HG03135 (cell line): ENCODE measurements around the gene AGPS.
"Not testable (repeated sequence)": the region's sequence is repeated elsewhere in the genome, so short reads cannot be mapped to it uniquely, and the experiment has no call there.

Experiments used
- ATAC-seq: cut with Tn5 transposase; IDR thresholded peaks from one replicate; pipeline ENCODE4 v1.9.1; 2021; ENCODE audit warnings: mild to moderate bottlenecking, moderate library complexity; ENCODE audit not compliant: unreplicated experiment

The AGPS gene

DNA sequence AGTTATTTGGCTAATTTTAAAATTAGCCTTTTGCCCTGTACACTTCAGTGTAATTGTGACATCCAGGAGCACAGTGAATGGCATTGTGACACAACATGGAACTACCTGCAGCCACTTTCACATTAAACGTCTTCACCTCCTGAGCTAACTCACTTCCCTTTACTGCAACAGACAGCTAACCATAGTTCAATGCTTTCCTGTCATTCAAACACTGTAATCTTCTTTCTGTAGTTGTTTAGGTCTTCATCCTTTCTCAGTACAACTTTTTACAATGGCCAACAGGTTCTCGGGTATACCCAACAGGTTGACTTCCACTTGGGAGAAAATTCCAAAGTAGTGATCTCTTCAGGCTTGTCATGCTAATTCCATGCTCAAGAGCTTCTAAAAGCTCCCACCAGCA lies 8.6 kb upstream of the AGPS start:
- ATAC-seq: no peak

DNA sequence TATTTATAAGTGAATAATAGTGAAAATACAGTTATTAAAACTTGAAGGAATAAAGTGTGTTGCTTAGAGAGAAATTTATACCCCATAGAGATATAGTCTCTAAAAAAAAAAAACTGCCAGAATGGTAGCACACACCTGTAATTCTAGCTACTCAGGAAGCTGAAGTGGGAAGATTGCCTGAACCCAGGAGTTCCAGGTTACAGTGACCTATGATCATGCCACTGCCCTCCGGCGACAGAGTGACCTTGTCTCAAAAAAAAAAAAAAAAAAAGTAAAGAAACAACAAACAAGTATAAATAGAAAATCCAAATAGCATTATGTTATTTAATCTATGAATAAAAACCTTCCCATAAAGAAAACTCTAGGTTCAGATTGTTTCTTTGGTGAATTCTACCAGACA lies 7.4 kb upstream of the AGPS start:
- no peak for ATAC-seq

DNA sequence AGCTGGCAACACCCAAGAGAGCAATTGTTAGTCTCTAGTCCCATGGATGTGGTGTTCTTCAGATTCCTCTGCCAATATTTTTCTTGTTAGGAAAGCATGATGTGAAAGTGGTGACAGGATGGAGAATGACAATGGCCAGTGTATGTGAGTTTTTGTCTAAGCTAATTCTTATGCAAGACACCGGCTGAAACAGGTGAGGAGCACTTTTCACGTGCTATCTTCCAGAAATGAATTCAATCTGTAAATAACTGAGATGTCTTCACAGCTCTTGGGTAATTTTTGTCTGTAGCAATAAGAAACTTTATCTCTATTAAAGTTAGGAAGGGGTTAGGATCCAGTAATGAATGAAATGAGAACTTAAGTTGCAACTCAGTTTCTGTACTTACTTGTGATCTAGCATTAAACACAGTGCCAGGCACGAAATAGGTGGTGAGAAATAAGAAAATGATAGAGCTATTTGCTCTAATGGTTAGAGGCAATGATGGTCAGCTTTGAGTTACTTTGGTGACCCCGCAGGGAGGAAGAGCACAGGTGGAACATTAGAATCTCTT lies 676 bp upstream of the AGPS start:
- ATAC-seq: no peak

DNA sequence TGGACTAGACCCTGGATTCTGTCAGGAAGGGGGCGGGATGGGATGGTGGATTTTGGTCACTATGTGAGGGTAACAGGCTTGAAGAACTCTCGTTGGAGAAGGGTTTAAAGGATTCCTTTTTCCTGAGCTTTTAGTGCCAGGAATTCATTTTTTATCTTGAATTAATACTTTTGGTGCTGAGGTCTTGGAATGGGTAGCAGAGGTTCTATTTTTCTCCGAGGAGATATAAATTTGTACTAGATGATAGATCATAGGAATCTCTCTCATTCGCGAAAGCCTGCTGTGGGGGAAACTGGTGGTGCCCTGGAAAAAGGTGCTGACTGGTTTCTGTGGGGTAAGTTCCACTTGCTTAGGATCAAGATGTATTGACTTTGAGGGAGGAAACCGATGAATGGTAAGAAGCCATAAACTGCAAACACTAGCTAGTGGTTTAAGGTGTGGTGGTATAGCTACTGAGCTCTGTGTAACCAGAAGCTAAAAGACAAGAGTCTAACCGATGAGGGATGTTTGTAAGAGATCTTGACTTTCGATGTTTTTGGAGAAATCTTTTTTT lies 706 bp downstream of the AGPS start:
- no peak for ATAC-seq

DNA sequence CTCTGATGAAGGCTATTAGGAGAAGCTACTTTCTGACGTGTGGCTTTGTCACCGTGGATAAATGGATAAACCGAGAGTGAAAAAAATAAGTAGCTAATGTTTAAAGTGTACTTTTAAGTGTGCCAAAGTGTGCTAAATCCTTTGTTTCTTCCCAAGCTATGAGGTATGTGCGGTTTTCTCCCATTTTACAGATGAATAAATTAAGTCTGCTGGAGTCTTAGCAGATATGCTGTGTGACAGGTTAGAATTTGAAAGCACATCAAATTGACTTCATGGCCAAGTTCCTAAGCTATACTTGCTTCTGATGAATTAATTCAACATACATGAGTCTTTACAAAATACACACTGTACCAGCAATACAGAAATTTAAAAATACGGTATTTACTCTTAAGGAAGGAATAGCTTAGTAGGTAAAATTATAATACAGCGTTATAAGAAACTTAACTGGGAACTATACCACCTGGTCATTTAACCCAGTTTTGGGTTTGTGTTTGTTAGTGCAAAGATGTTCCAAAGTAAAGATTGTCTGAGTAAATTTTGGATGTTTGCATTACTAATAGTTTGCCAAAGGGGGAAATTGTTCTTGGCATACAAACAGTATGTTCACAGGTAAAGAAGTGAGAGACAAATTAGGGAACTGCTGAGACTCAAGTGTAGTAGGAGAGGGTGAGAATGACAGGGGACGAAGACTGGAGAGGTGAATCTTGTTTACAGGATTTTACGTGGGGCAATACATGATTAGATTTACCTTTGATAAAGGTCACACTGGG lies 1.4 kb downstream of the AGPS start:
- no peak for ATAC-seq

DNA sequence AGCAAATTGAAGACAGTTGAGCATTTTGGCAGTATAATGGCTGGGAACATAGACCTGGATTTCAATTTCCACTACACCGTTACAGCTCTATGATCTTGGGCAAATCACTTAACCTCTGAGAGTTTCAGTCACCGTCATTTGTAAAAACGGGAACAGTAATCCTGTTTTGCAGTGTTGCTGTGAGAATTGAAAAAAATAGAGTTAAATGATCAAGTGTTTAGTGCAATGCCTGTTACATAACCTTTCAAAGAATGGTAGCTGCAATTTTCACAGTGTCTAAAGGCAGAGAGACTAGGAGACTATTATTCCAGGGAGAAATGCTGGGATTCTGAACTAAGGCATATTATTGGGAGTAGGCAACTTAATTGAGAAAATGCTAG lies 2.0 kb downstream of the AGPS start:
- no peak for ATAC-seq

DNA sequence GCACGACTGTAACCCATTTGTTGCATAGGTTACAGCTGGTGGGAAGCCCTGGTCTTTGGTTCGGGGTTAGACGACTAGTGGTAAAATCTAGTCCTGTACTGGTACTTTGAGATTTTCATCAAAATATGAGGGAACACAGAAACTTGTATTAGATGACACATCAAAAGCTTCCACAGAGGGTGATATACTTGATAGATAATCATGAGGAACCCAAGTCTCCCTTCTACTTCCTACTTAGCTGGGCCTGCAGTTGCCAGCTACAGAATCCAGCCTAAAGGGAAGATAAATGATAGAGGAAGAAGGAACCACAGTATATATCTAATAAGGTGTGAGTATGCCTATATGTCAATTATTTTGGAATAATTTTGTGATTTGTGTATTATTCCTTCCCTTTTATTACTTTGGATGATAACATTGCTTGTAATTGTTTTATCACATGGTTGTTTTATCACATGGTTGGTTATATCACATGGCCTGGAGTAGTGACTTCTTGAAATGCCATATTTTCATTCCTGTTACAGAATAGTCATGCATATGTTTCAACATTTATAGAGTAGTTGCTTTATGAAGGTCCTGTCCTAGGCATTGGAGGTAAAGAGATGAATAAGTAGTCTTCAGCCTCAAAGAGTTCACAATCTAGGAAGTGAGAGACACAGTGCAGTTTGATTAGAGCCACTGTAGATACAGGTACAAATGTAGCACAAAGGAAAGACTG lies 2.9 kb downstream of the AGPS start:
- no peak for ATAC-seq

DNA sequence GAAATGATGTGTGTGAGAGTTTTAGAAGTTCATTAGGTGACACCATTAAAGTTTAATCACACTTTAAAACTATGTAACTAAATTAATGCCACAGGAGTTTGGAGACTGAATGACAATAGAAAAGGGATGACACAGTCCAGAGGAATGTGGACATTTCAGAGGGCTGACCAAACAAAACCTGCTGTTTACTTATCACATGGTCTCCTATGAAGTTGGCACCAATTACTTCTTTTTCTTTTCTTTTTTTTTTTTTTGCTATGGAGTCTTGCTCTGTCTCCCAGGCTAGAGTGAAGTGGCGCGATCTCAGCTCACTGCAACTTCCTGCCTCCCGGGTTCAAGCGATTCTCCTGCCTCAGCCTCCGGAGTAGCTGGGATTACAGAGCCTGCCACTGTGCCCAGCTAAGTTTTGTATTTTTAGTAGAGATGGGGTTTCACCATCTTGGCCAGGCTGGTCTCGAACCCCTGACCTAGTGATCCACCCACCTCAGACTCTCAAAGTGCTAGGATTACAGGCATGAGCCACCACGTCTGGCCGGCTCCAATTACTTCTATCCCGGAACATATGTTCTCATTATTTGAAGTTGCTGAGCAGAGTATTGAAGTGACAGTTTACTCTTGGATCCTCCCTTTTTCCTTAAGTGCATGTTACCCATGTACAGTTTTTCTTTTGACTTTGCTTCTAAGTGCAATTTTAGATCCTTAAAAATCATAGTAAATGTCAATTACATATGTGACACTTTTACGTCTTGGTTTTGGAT lies 4.3 kb downstream of the AGPS start:
- ATAC-seq: no peak

DNA sequence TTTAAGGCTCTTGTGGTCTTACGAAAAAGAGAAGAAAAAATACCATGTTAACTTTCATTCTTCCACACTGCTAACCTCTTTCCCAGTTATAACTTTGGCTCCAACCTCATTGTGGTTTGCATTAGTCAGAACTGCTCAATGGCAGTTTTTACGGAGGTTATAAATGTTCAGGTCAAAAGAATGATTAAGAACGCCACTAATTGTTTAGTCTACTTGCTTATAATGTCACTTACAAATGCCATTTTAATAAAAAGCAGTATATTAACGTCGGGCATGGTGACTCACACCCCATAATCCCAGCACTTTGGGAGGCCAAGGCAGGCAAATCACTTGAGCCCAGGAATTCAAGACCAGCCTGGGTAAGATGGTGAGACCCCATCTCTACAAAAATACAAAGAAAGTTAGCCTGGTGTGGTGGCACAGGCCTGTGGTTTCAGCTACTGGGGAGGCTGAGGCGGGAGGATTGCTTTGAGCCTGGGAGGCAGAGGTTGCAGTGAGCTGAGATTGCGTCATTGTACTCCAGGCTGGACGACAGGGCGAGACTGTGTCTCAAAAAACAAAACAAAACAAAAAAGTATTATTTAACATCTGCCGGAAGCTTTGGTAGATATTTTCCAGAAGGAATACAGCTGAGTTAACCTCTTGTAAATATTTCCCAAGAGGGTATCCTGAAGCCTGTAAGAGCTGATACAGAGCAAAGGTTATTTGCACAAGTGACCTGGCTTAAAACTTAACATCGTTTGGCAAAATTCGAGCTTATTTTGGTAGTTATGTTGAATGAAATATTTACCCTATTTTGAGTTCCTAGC lies 5.1 kb downstream of the AGPS start:
- no peak for ATAC-seq

DNA sequence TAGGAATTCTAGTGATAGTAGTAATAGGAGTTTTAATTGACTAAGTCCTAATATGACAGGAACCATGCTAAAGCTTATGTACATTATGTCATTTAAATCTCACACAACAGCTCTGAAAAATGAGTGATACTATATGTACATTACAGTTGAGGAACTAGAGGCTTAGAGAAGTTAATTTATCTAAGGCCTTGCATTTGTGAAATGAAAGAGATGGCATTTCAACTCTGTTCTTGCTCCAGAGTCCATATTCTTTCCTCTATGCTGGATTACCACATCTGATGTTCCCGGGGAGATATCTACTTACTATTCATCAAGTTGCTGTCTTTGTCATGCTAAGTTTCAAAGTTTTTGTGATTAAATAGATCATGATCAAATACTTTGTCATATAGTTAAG lies 5.7 kb downstream of the AGPS start:
- ATAC-seq: no peak

DNA sequence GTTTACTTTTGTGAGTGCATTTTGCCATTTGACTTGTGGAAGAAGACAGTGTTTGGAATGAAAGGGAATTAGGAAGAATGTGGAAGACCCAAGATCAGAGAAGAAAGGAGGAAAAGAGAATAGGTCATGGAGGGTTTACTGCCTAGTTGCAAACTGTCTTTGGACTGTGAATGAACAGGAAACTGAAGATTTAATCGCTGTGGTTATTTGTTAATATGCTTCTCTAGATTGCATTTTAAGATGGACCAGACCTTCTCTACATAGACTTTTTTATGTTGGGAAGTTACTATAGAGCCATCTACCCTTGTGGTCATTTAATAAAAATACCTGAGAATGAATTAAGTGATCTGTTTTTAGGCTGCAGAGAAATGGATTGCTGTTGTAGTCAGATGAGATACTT lies 6.2 kb downstream of the AGPS start:
- no peak for ATAC-seq

DNA sequence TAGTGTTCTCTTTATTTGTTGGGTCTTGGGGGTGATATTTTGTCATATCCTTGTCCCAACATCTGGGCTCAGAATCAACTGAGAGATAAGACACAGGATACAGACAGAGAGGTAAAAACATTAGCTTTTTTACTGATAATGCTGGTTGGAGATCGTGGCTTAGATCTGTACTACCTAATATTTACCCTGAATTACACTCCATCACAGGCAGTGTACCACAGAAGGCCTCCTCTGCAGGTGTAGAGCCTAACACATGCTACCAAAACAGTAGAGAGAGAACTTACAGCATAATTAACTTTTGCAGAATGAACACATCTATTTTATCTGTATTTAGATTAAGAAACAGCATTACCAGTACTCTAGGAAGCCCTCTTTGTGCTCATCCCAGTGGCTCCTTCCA lies 6.8 kb downstream of the AGPS start:
- ATAC-seq: no peak

DNA sequence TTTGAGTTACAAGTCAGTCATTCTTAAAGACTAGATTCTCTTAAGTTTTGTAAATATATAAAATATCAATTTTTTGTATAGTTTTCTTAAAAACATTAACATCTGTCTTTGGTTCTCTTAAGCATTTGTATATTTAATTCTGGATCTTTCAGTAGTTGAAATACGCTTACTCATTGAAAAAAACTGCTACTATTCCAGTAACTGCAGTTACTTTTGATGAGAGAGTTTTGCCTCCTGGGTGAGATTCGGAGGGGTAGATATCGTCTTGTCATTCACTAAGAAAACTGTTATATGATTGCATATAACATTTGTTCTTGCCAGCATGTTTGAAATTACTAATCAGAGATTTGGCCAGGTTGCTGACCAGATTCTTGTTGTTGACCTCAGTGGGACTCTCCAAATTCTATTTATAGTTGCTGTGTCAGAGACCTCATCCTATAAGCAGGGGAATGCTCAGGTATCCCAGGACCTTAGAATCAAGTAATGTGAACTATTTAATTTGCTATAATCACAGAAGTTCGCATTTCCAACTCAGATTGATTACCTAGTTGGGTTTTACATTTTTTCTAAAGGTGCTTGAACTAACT lies 7.9 kb downstream of the AGPS start:
- ATAC-seq: no peak

DNA sequence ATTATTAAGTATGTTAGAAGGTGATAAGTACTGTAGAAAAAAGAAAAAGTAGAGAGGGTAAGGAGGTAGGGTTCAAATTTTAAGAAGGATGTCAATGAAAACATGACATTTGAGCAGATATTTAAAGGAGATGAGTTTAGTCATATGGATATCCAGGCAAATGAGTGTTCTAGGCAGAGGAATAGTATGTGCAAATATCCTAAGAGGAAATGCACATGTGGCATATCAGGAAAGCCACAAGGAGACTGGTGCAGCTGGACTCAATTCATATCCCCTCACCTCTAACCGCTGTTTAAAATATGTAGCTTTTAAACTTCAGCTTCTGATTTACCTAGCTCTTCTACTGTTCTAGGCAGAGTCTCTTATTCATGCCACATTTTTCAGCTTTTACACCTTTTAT lies 9.5 kb downstream of the AGPS start:
- no peak for ATAC-seq

DNA sequence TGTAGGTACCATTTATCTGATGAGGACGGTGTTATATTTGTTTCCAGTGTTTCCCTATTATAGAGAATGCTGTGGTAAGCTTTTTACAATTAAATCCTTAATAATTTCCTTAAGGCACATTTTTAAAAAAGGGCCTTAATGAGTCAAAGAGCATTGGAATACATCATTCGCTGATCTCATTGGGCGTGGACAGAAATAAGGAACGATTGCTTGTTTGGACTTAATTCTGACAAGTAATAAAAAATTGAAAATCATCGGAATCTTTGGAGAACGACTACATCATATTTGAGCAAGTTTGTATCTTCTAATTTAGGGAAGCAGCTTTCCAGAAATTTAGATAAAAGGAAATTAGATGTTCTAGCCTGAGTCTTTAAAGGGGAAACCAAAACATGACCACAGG lies 11.3 kb downstream of the AGPS start:
- ATAC-seq: no peak

DNA sequence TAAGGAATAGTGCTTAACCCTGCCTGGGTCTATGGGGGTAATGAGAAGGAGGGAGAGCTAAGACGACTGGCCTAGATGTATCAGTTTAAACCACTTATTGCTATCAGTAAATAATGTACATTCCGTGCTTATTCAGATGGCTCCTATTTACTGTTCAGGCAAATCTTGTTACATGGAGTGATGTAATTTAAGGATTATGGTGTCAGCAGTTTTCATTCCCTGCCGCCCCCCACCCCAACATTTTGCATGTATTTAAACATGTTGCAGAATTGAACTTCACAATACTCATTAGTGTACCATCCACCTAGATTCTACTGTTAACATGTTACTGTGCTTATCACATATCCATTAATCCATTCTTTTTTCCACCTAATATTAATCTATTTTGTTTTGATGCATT lies 11.7 kb downstream of the AGPS start:
- ATAC-seq: no peak

DNA sequence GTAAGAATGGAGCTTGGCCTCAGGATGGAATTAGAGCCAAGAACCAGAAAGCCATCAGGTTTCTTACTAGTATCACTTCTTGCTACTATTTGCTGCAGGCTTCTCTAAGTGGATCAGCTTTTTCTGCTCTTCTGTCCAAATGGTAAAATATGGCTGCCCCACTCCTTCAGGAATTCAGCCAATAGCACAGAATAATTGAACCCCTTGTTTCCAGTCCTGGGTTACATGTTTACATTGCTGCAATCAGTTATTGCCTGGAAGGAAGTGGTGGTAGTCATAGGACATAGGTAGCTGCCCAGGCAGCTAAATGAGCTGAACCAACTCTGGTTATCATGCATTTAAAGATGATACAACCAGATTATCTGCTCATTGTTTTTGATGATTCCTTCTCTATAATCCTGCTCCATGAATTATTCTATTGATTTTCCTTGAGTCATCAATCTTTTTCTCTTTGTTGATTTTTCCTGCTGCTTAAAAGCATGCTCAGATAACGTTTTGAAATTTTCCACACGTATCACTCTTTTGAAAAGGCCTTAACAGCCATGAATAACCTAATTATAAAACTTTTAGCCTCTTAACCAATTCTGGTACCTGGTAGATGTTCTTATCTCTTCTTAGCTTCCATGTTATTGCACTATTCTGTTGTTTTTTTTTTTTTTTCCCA lies 12.6 kb downstream of the AGPS start:
- ATAC-seq: no peak

DNA sequence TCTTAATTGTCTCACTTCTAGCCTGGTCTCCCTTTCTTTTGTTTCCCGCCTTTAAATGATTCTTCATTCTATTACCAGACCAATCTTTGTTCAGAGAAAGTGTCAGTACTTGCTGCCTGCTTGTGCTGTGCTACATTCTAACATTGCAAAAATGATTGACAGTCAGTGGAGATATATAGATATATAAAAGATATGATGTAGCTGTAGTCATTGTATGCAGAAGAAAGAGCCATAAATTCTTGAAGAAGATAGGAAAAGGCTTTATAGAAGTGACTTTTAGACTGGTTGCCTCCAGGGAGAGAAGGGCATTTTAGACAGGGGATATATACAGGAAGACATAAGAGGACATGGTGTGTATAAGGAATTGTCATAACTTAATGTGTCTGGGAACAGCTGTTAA lies 13.6 kb downstream of the AGPS start:
- no peak for ATAC-seq

DNA sequence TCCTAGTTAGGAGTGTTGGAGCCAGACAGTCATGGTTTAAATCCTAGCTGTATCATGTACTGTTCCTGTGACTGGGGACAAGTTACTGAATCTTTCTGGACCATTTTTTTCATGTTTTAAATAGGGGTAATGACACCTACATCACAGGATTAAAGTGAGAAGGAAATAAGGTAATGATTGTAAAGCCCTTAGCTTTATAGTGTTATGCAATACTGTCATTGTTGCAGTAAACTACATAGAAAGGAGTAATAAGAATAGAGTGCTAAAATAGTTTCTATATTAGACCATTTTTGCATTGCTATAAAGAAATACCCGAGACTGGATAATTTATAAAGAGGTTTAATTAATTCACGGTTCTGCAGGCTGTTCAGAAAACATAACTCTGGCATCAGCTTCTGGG lies 14.5 kb downstream of the AGPS start:
- no peak for ATAC-seq

DNA sequence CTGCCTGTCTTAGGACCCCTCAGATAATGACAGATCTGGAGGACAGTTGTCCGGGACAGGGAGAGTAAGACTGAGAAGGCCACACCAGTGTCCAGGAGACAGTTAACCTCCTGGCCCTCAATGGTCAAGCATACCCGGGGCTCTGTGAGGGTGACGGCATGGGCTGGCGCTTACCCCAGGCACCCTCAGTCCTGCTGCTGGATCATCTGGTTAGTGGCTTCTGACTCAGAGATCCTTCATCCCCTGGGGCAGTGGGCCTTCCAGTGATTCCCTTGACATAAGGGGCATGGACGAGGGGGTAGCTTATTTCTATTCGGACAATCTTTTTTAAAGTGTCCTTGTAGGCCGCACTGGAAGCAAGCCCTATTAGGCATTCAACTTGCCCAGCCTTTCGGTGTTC lies 18.1 kb downstream of the AGPS start:
- not testable (repeated sequence) for ATAC-seq
